ENCODE measurements around the gene PTPN5. TPM values are rescaled to one million over a fixed set of nuclear protein-coding genes. Genes with fewer than 3 reads are reported as not detected.

The PTPN5 gene
- total and polyA plus RNA-seq, 4 donors, result not detected

- DNase-seq (ENCODE audit: low spot score), result no peak
- no peaks in the 10 kb centered on the region for H3K36me3 ChIP-seq (ENCODE audit: control insufficient read depth in 4 of 4, insufficient read depth in 3 of 4, low read depth in 1 of 4, low read length in 3 of 4)
- H3K4me1 ChIP-seq (ENCODE audit: control insufficient read depth in 4 of 4, insufficient read depth in 4 of 4, low read length in 3 of 4), result peaks cover 4 to 13% (median 8%) of the 10 kb centered on the region in 4 donors
- no peaks in the 10 kb centered on the region for H3K9me3 ChIP-seq (ENCODE audit: control insufficient read depth in 4 of 4, low read length in 3 of 4)
- H3K27me3 ChIP-seq (ENCODE audit: control insufficient read depth in 4 of 4, insufficient read depth in 4 of 4, low read length in 3 of 4), result peaks cover 0 to 4% (median 0%) of the 10 kb centered on the region in 4 donors
- H3K27ac ChIP-seq (ENCODE audit: low read depth in 1 of 2, low read length in 2 of 2), result no peak overlapping the region
- H3K9ac ChIP-seq (ENCODE audit: low read depth in 1 of 2, low read length in 2 of 2), result no peak overlapping the region
- WGBS, result 80% methylated on average over 5 of the region's 5 CpGs
- no peak overlapping the region for H3K4me3 ChIP-seq (ENCODE audit: low read depth in 1 of 3, low read length in 3 of 3)
- no peak for TF ChIP-seq RAD21 (IDR thresholded peaks at IDR 0.05)
- TF ChIP-seq JUND (IDR thresholded peaks at IDR 0.05), result no peak
- TF ChIP-seq EGR1 (IDR thresholded peaks at IDR 0.05; ENCODE audit: low read depth in 2 of 2), result no peak
- no peak for TF ChIP-seq HNF4G (IDR thresholded peaks at IDR 0.05)
- TF ChIP-seq, protein P1, sequence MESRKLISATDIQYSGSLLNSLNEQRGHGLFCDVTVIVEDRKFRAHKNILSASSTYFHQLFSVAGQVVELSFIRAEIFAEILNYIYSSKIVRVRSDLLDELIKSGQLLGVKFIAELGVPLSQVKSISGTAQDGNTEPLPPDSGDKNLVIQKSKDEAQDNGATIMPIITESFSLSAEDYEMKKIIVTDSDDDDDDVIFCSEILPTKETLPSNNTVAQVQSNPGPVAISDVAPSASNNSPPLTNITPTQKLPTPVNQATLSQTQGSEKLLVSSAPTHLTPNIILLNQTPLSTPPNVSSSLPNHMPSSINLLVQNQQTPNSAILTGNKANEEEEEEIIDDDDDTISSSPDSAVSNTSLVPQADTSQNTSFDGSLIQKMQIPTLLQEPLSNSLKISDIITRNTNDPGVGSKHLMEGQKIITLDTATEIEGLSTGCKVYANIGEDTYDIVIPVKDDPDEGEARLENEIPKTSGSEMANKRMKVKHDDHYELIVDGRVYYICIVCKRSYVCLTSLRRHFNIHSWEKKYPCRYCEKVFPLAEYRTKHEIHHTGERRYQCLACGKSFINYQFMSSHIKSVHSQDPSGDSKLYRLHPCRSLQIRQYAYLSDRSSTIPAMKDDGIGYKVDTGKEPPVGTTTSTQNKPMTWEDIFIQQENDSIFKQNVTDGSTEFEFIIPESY (IDR thresholded peaks at IDR 0.05), result no peak
- TF ChIP-seq YY1 (IDR thresholded peaks at IDR 0.05), result no peak
- TF ChIP-seq GABPA (IDR thresholded peaks at IDR 0.05 in 1 of 2, conservative IDR thresholded peaks at IDR 0.05 in 1 of 2), result no peak
- TF ChIP-seq SP1 (IDR thresholded peaks at IDR 0.05), result no peak
- no peak for TF ChIP-seq ATF3 (IDR thresholded peaks at IDR 0.05)
- TF ChIP-seq FOXA2 (IDR thresholded peaks at IDR 0.05), result no peak
- TF ChIP-seq, protein P2, sequence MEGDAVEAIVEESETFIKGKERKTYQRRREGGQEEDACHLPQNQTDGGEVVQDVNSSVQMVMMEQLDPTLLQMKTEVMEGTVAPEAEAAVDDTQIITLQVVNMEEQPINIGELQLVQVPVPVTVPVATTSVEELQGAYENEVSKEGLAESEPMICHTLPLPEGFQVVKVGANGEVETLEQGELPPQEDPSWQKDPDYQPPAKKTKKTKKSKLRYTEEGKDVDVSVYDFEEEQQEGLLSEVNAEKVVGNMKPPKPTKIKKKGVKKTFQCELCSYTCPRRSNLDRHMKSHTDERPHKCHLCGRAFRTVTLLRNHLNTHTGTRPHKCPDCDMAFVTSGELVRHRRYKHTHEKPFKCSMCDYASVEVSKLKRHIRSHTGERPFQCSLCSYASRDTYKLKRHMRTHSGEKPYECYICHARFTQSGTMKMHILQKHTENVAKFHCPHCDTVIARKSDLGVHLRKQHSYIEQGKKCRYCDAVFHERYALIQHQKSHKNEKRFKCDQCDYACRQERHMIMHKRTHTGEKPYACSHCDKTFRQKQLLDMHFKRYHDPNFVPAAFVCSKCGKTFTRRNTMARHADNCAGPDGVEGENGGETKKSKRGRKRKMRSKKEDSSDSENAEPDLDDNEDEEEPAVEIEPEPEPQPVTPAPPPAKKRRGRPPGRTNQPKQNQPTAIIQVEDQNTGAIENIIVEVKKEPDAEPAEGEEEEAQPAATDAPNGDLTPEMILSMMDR (IDR thresholded peaks at IDR 0.05; ENCODE audit: low read depth, low read length, missing input control), result no peak
- no peak for TF ChIP-seq HNF4A (conservative IDR thresholded peaks at IDR 0.05)
These were observed 71.3 kb downstream of the PTPN5 start for GRCh38 chr11:18720091-18720807.

- no peak for DNase-seq (ENCODE audit: low spot score)
- 78% methylated on average over 7 of the region's 7 CpGs for WGBS
- Histone ChIP-seq H3K27ac (ENCODE audit: low read depth in 1 of 2, low read length in 2 of 2) (no peak overlapping the region), H3K27me3 (ENCODE audit: control insufficient read depth in 4 of 4, insufficient read depth in 4 of 4, low read length in 3 of 4) (no peaks in the 10 kb centered on the region), H3K4me3 (ENCODE audit: low read depth in 1 of 3, low read length in 3 of 3) (no peak overlapping the region), H3K4me1 (ENCODE audit: control insufficient read depth in 4 of 4, insufficient read depth in 4 of 4, low read length in 3 of 4) (no peaks in the 10 kb centered on the region), H3K9ac (ENCODE audit: low read depth in 1 of 2, low read length in 2 of 2) (no peak overlapping the region), H3K36me3 (ENCODE audit: control insufficient read depth in 4 of 4, insufficient read depth in 3 of 4, low read depth in 1 of 4, low read length in 3 of 4) (no peaks in the 10 kb centered on the region), H3K9me3 (ENCODE audit: control insufficient read depth in 4 of 4, low read length in 3 of 4) (no peaks in the 10 kb centered on the region)
- TF ChIP-seq, protein P1 (IDR thresholded peaks at IDR 0.05), result no peak
- no peak for TF ChIP-seq GABPA (IDR thresholded peaks at IDR 0.05 in 1 of 2, conservative IDR thresholded peaks at IDR 0.05 in 1 of 2)
- no peak for TF ChIP-seq HNF4A (conservative IDR thresholded peaks at IDR 0.05)
- TF ChIP-seq TAF1 (conservative IDR thresholded peaks at IDR 0.05), result no peak
- TF ChIP-seq, protein P3, sequence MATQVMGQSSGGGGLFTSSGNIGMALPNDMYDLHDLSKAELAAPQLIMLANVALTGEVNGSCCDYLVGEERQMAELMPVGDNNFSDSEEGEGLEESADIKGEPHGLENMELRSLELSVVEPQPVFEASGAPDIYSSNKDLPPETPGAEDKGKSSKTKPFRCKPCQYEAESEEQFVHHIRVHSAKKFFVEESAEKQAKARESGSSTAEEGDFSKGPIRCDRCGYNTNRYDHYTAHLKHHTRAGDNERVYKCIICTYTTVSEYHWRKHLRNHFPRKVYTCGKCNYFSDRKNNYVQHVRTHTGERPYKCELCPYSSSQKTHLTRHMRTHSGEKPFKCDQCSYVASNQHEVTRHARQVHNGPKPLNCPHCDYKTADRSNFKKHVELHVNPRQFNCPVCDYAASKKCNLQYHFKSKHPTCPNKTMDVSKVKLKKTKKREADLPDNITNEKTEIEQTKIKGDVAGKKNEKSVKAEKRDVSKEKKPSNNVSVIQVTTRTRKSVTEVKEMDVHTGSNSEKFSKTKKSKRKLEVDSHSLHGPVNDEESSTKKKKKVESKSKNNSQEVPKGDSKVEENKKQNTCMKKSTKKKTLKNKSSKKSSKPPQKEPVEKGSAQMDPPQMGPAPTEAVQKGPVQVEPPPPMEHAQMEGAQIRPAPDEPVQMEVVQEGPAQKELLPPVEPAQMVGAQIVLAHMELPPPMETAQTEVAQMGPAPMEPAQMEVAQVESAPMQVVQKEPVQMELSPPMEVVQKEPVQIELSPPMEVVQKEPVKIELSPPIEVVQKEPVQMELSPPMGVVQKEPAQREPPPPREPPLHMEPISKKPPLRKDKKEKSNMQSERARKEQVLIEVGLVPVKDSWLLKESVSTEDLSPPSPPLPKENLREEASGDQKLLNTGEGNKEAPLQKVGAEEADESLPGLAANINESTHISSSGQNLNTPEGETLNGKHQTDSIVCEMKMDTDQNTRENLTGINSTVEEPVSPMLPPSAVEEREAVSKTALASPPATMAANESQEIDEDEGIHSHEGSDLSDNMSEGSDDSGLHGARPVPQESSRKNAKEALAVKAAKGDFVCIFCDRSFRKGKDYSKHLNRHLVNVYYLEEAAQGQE (IDR thresholded peaks at IDR 0.05), result no peak
- no peak for TF ChIP-seq NR2F2 (IDR thresholded peaks at IDR 0.05)
- no peak for TF ChIP-seq SP1 (IDR thresholded peaks at IDR 0.05)
These were observed 76.1 kb downstream of the PTPN5 start for GRCh38 chr11:18715476-18715875.
